ENCODE measurements around the gene EPHA6.
"Not testable (repeated sequence)": the region's sequence is repeated elsewhere in the genome, so short reads cannot be mapped to it uniquely, and the experiment has no call there.

Gene EPHA6

GRCh38 chr3:97265237-97266005, 451.0 kb downstream of the EPHA6 start:
- Histone ChIP-seq H3K9ac (ENCODE audit: insufficient read length) (no peak overlapping the region), H3K4me3 (no peak overlapping the region), H3K9me3 (ENCODE audit: low read depth, low read length) (no peaks in the 10 kb centered on the region), H3K27ac (no peak overlapping the region), H3K36me3 (ENCODE audit: insufficient read depth, low read length) (no peaks in the 10 kb centered on the region)
- TF ChIP-seq FOXP2 (optimal IDR thresholded peaks at IDR 0.05; ENCODE audit: control extremely low read depth, extremely low read length, insufficient read depth) (no peak), POLR2AphosphoS5 (IDR thresholded peaks at IDR 0.05; ENCODE audit: borderline replicate concordance, low read depth, low read length) (no peak), EZH2 (IDR thresholded peaks at IDR 0.05) (no peak)
- no peak for DNase-seq (ENCODE audit: low read depth, low spot score)

- H3K9me3 ChIP-seq (ENCODE audit: low read depth, low read length): no peaks in the 10 kb centered on the region
- H3K27ac ChIP-seq: no peak overlapping the region
- no peak overlapping the region for H3K4me3 ChIP-seq
- no peak for TF ChIP-seq EZH2 (IDR thresholded peaks at IDR 0.05)
- no peak for TF ChIP-seq POLR2AphosphoS5 (IDR thresholded peaks at IDR 0.05; ENCODE audit: borderline replicate concordance, low read depth, low read length)
- no peak for TF ChIP-seq FOXP2 (optimal IDR thresholded peaks at IDR 0.05; ENCODE audit: control extremely low read depth, extremely low read length, insufficient read depth)
- DNase-seq (ENCODE audit: low read depth, low spot score): no peak
- H3K9ac ChIP-seq (ENCODE audit: insufficient read length): no peak overlapping the region
- H3K36me3 ChIP-seq (ENCODE audit: insufficient read depth, low read length): no peaks in the 10 kb centered on the region
Measured at GRCh38 chr3:97269202-97269601, 454.8 kb downstream of the EPHA6 start.

- H3K4me3 ChIP-seq; H3K27ac ChIP-seq; H3K36me3 ChIP-seq (ENCODE audit: insufficient read depth, low read length); H3K9me3 ChIP-seq (ENCODE audit: low read depth, low read length); H3K9ac ChIP-seq (ENCODE audit: insufficient read length); DNase-seq (ENCODE audit: low read depth, low spot score): not testable (repeated sequence)
Measured at GRCh38 chr3:97276879-97277550, 462.6 kb downstream of the EPHA6 start.

- no peaks in the 10 kb centered on the region for H3K36me3 ChIP-seq (ENCODE audit: insufficient read depth, low read length)
- TF ChIP-seq EZH2 (IDR thresholded peaks at IDR 0.05) (no peak), FOXP2 (optimal IDR thresholded peaks at IDR 0.05; ENCODE audit: control extremely low read depth, extremely low read length, insufficient read depth) (no peak), POLR2AphosphoS5 (IDR thresholded peaks at IDR 0.05; ENCODE audit: borderline replicate concordance, low read depth, low read length) (no peak)
- no peak overlapping the region for H3K4me3 ChIP-seq
- H3K9ac ChIP-seq (ENCODE audit: insufficient read length): no peak overlapping the region
- DNase-seq (ENCODE audit: low read depth, low spot score): no peak
- H3K9me3 ChIP-seq (ENCODE audit: low read depth, low read length): no peaks in the 10 kb centered on the region
- H3K27ac ChIP-seq: no peak overlapping the region
Measured at GRCh38 chr3:97277708-97278107, 463.3 kb downstream of the EPHA6 start.

- H3K4me3 ChIP-seq: no peak overlapping the region
- no peak overlapping the region for H3K27ac ChIP-seq
- TF ChIP-seq POLR2AphosphoS5 (IDR thresholded peaks at IDR 0.05; ENCODE audit: borderline replicate concordance, low read depth, low read length) (no peak), EZH2 (IDR thresholded peaks at IDR 0.05) (no peak), FOXP2 (optimal IDR thresholded peaks at IDR 0.05; ENCODE audit: control extremely low read depth, extremely low read length, insufficient read depth) (no peak)
- no peak for DNase-seq (ENCODE audit: low read depth, low spot score)
- H3K9ac ChIP-seq (ENCODE audit: insufficient read length): no peak overlapping the region
- H3K9me3 ChIP-seq (ENCODE audit: low read depth, low read length): no peaks in the 10 kb centered on the region
- no peaks in the 10 kb centered on the region for H3K36me3 ChIP-seq (ENCODE audit: insufficient read depth, low read length)
Measured at GRCh38 chr3:97278506-97278905, 464.1 kb downstream of the EPHA6 start.

- H3K9ac ChIP-seq (ENCODE audit: insufficient read length): no peak overlapping the region
- no peak overlapping the region for H3K27ac ChIP-seq
- no peaks in the 10 kb centered on the region for H3K36me3 ChIP-seq (ENCODE audit: insufficient read depth, low read length)
- no peak for TF ChIP-seq POLR2AphosphoS5 (IDR thresholded peaks at IDR 0.05; ENCODE audit: borderline replicate concordance, low read depth, low read length)
- TF ChIP-seq EZH2 (IDR thresholded peaks at IDR 0.05): no peak
- TF ChIP-seq FOXP2 (optimal IDR thresholded peaks at IDR 0.05; ENCODE audit: control extremely low read depth, extremely low read length, insufficient read depth): no peak
- H3K4me3 ChIP-seq: no peak overlapping the region
- no peaks in the 10 kb centered on the region for H3K9me3 ChIP-seq (ENCODE audit: low read depth, low read length)
- DNase-seq (ENCODE audit: low read depth, low spot score): no peak
Measured at GRCh38 chr3:97291901-97292300, 477.5 kb downstream of the EPHA6 start.

GRCh38 chr3:97293596-97294131, 479.3 kb downstream of the EPHA6 start:
- H3K4me3 ChIP-seq: no peak overlapping the region
- no peak overlapping the region for H3K9ac ChIP-seq (ENCODE audit: insufficient read length)
- no peaks in the 10 kb centered on the region for H3K36me3 ChIP-seq (ENCODE audit: insufficient read depth, low read length)
- no peak overlapping the region for H3K27ac ChIP-seq
- H3K9me3 ChIP-seq (ENCODE audit: low read depth, low read length): no peaks in the 10 kb centered on the region
- no peak for DNase-seq (ENCODE audit: low read depth, low spot score)
- TF ChIP-seq FOXP2 (optimal IDR thresholded peaks at IDR 0.05; ENCODE audit: control extremely low read depth, extremely low read length, insufficient read depth): no peak

GRCh38 chr3:97297032-97297431, 482.6 kb downstream of the EPHA6 start:
- Histone ChIP-seq H3K4me3 (no peak overlapping the region), H3K9me3 (ENCODE audit: low read depth, low read length) (no peaks in the 10 kb centered on the region), H3K9ac (ENCODE audit: insufficient read length) (no peak overlapping the region), H3K27ac (no peak overlapping the region), H3K36me3 (ENCODE audit: insufficient read depth, low read length) (no peaks in the 10 kb centered on the region)
- DNase-seq (ENCODE audit: low read depth, low spot score): no peak
- no peak for TF ChIP-seq EZH2 (IDR thresholded peaks at IDR 0.05)
- TF ChIP-seq FOXP2 (optimal IDR thresholded peaks at IDR 0.05; ENCODE audit: control extremely low read depth, extremely low read length, insufficient read depth): no peak
- TF ChIP-seq POLR2AphosphoS5 (IDR thresholded peaks at IDR 0.05; ENCODE audit: borderline replicate concordance, low read depth, low read length): no peak

All from SK-N-MC (cell line).